ENCODE measurements around the gene MAP2K4.

Gene MAP2K4

GRCh38 chr17:12043702-12044101 lies 23.0 kb downstream of the MAP2K4 start:
- H2BK120ac ChIP-seq (ENCODE audit: low read depth, low read length) = no peak overlapping the region
- no peak overlapping the region for H2BK5ac ChIP-seq (ENCODE audit: low read depth, low read length, poor library complexity, severe bottlenecking)
- no peak overlapping the region for H3K27ac ChIP-seq (ENCODE audit: low read length, poor library complexity, severe bottlenecking)
- no peak overlapping the region for H3K14ac ChIP-seq (ENCODE audit: low read length in 2 of 2)
- H3K4me1 ChIP-seq (ENCODE audit: control insufficient read depth, insufficient read depth, low read depth, low read length) = peaks cover 1% of the 10 kb centered on the region
- H3K4me2 ChIP-seq (ENCODE audit: low read length, poor library complexity, severe bottlenecking) = no peak overlapping the region
- no peak overlapping the region for H2BK12ac ChIP-seq (ENCODE audit: low read length in 2 of 2)
- H3K36me3 ChIP-seq (ENCODE audit: control insufficient read depth in 1 of 2, insufficient read depth in 2 of 2, low read depth in 1 of 2, low read length in 2 of 2) = no peaks in the 10 kb centered on the region
- no peak overlapping the region for H3K18ac ChIP-seq (ENCODE audit: low read depth in 1 of 2, low read length in 2 of 2)
- over 99% methylated on average over 5 of the region's 6 CpGs for WGBS
- no peak overlapping the region for H3K4ac ChIP-seq (ENCODE audit: low read depth in 1 of 2, low read length in 2 of 2)
- no peaks in the 10 kb centered on the region for H3K9me3 ChIP-seq (ENCODE audit: control insufficient read depth, low read length)
- no peak overlapping the region for H3K23ac ChIP-seq (ENCODE audit: low read length in 2 of 2)
- no peak overlapping the region for H4K8ac ChIP-seq (ENCODE audit: low read length)
- no peak overlapping the region for H3K4me3 ChIP-seq (ENCODE audit: insufficient read depth in 1 of 2, low read depth in 1 of 2, low read length in 2 of 2)
- H3K9ac ChIP-seq (ENCODE audit: low read length) = no peak overlapping the region
- no peak overlapping the region for H2AK5ac ChIP-seq (ENCODE audit: low read length, severe bottlenecking)
- H2AFZ ChIP-seq (ENCODE audit: low read depth, low read length) = no peak overlapping the region
- no peaks in the 10 kb centered on the region for H3K27me3 ChIP-seq (ENCODE audit: control insufficient read depth in 1 of 2, insufficient read depth in 1 of 2, low read length in 2 of 2)
- no peak for DNase-seq
- no peak overlapping the region for H2BK15ac ChIP-seq (ENCODE audit: low read depth, poor library complexity, severe bottlenecking)
- no peak overlapping the region for H4K91ac ChIP-seq (ENCODE audit: low read length)
- peaks cover 19% of the 10 kb centered on the region for H3K79me1 ChIP-seq (replicated peaks; ENCODE audit: low read length, poor library complexity, severe bottlenecking)

GRCh38 chr17:12046786-12047185 lies 26.1 kb downstream of the MAP2K4 start:
- Histone ChIP-seq H3K4ac (ENCODE audit: low read depth in 1 of 2, low read length in 2 of 2) (no peak overlapping the region), H3K23ac (ENCODE audit: low read length in 2 of 2) (no peak overlapping the region), H3K79me1 (replicated peaks; ENCODE audit: low read length, poor library complexity, severe bottlenecking) (peaks cover 24% of the 10 kb centered on the region), H4K8ac (ENCODE audit: low read length) (no peak overlapping the region), H3K9ac (ENCODE audit: low read length) (no peak overlapping the region), H2BK5ac (ENCODE audit: low read depth, low read length, poor library complexity, severe bottlenecking) (no peak overlapping the region), H4K91ac (ENCODE audit: low read length) (no peak overlapping the region), H3K14ac (ENCODE audit: low read length in 2 of 2) (peak overlapping the region in 1 of 2 experiments; percentile 36), H3K4me3 (ENCODE audit: insufficient read depth in 1 of 2, low read depth in 1 of 2, low read length in 2 of 2) (no peak overlapping the region), H2BK15ac (ENCODE audit: low read depth, poor library complexity, severe bottlenecking) (no peak overlapping the region), H2BK12ac (ENCODE audit: low read length in 2 of 2) (no peak overlapping the region), H3K36me3 (ENCODE audit: control insufficient read depth in 1 of 2, insufficient read depth in 2 of 2, low read depth in 1 of 2, low read length in 2 of 2) (no peaks in the 10 kb centered on the region), H3K4me1 (ENCODE audit: control insufficient read depth, insufficient read depth, low read depth, low read length) (peaks cover 1% of the 10 kb centered on the region), H3K9me3 (ENCODE audit: control insufficient read depth, low read length) (no peaks in the 10 kb centered on the region), H3K4me2 (ENCODE audit: low read length, poor library complexity, severe bottlenecking) (no peak overlapping the region), H3K18ac (ENCODE audit: low read depth in 1 of 2, low read length in 2 of 2) (no peak overlapping the region), H2AK5ac (ENCODE audit: low read length, severe bottlenecking) (no peak overlapping the region), H3K27me3 (ENCODE audit: control insufficient read depth in 1 of 2, insufficient read depth in 1 of 2, low read length in 2 of 2) (no peaks in the 10 kb centered on the region), H2BK120ac (ENCODE audit: low read depth, low read length) (no peak overlapping the region), H3K27ac (ENCODE audit: low read length, poor library complexity, severe bottlenecking) (no peak overlapping the region), H2AFZ (ENCODE audit: low read depth, low read length) (no peak overlapping the region)
- DNase-seq = no peak
- WGBS = 91% methylated on average over 1 of the region's 2 CpGs

- H3K18ac ChIP-seq (ENCODE audit: low read depth in 1 of 2, low read length in 2 of 2) = no peak overlapping the region
These were observed 27.2 kb downstream of the MAP2K4 start for GRCh38 chr17:12047681-12048376.

GRCh38 chr17:12048843-12049473 lies 28.3 kb downstream of the MAP2K4 start:
- Histone ChIP-seq H2BK15ac (ENCODE audit: low read depth, poor library complexity, severe bottlenecking) (no peak overlapping the region), H3K79me1 (replicated peaks; ENCODE audit: low read length, poor library complexity, severe bottlenecking) (peaks cover 22% of the 10 kb centered on the region), H2BK5ac (ENCODE audit: low read depth, low read length, poor library complexity, severe bottlenecking) (no peak overlapping the region), H3K27me3 (ENCODE audit: control insufficient read depth in 1 of 2, insufficient read depth in 1 of 2, low read length in 2 of 2) (no peaks in the 10 kb centered on the region), H4K91ac (ENCODE audit: low read length) (no peak overlapping the region), H3K4me1 (ENCODE audit: control insufficient read depth, insufficient read depth, low read depth, low read length) (peaks cover 1% of the 10 kb centered on the region), H2BK12ac (ENCODE audit: low read length in 2 of 2) (no peak overlapping the region), H2AFZ (ENCODE audit: low read depth, low read length) (no peak overlapping the region), H3K23ac (ENCODE audit: low read length in 2 of 2) (no peak overlapping the region), H3K27ac (ENCODE audit: low read length, poor library complexity, severe bottlenecking) (no peak overlapping the region), H2BK120ac (ENCODE audit: low read depth, low read length) (no peak overlapping the region), H3K36me3 (ENCODE audit: control insufficient read depth in 1 of 2, insufficient read depth in 2 of 2, low read depth in 1 of 2, low read length in 2 of 2) (no peaks in the 10 kb centered on the region), H3K9me3 (ENCODE audit: control insufficient read depth, low read length) (no peaks in the 10 kb centered on the region), H2AK5ac (ENCODE audit: low read length, severe bottlenecking) (no peak overlapping the region), H3K14ac (ENCODE audit: low read length in 2 of 2) (no peak overlapping the region), H3K4ac (ENCODE audit: low read depth in 1 of 2, low read length in 2 of 2) (no peak overlapping the region), H3K18ac (ENCODE audit: low read depth in 1 of 2, low read length in 2 of 2) (no peak overlapping the region), H3K4me2 (ENCODE audit: low read length, poor library complexity, severe bottlenecking) (no peak overlapping the region), H3K9ac (ENCODE audit: low read length) (no peak overlapping the region), H3K4me3 (ENCODE audit: insufficient read depth in 1 of 2, low read depth in 1 of 2, low read length in 2 of 2) (no peak overlapping the region), H4K8ac (ENCODE audit: low read length) (no peak overlapping the region)
- 97% methylated on average over 7 of the region's 7 CpGs for WGBS
- no peak for DNase-seq

More at GRCh38 chr17:12047681-12048376, 27.2 kb downstream of the MAP2K4 start:
- no peak for DNase-seq
- Histone ChIP-seq H4K8ac (ENCODE audit: low read length) (no peak overlapping the region), H3K9ac (ENCODE audit: low read length) (no peak overlapping the region), H3K79me1 (replicated peaks; ENCODE audit: low read length, poor library complexity, severe bottlenecking) (peaks cover 26% of the 10 kb centered on the region), H3K14ac (ENCODE audit: low read length in 2 of 2) (no peak overlapping the region), H2BK15ac (ENCODE audit: low read depth, poor library complexity, severe bottlenecking) (no peak overlapping the region), H3K9me3 (ENCODE audit: control insufficient read depth, low read length) (no peaks in the 10 kb centered on the region), H3K4ac (ENCODE audit: low read depth in 1 of 2, low read length in 2 of 2) (no peak overlapping the region), H3K36me3 (ENCODE audit: control insufficient read depth in 1 of 2, insufficient read depth in 2 of 2, low read depth in 1 of 2, low read length in 2 of 2) (no peaks in the 10 kb centered on the region), H4K91ac (ENCODE audit: low read length) (no peak overlapping the region), H3K23ac (ENCODE audit: low read length in 2 of 2) (no peak overlapping the region), H3K4me1 (ENCODE audit: control insufficient read depth, insufficient read depth, low read depth, low read length) (peaks cover 1% of the 10 kb centered on the region), H3K27me3 (ENCODE audit: control insufficient read depth in 1 of 2, insufficient read depth in 1 of 2, low read length in 2 of 2) (no peaks in the 10 kb centered on the region), H2BK120ac (ENCODE audit: low read depth, low read length) (no peak overlapping the region), H2AK5ac (ENCODE audit: low read length, severe bottlenecking) (no peak overlapping the region), H2BK5ac (ENCODE audit: low read depth, low read length, poor library complexity, severe bottlenecking) (no peak overlapping the region), H3K27ac (ENCODE audit: low read length, poor library complexity, severe bottlenecking) (no peak overlapping the region), H2AFZ (ENCODE audit: low read depth, low read length) (no peak overlapping the region), H3K4me3 (ENCODE audit: insufficient read depth in 1 of 2, low read depth in 1 of 2, low read length in 2 of 2) (no peak overlapping the region), H3K4me2 (ENCODE audit: low read length, poor library complexity, severe bottlenecking) (no peak overlapping the region), H2BK12ac (ENCODE audit: low read length in 2 of 2) (no peak overlapping the region)
- 69% methylated on average over 2 of the region's 3 CpGs for WGBS
